OCI-LY3 (cell line): ENCODE measurements around the gene GPR62.

Experiments
- EZH2phosphoT487 ChIP-seq: fragments of 200-600 bp; shearing (Covaris generic); IDR thresholded peaks from 2 replicates; pipeline ENCODE4 v1.6.1; 2018; ENCODE audit warnings: antibody characterized with exemption, mixed run types, low read depth
- TF ChIP-seq, protein P1 (sequence below): fragments of 200-600, 300-600 bp; sonication (generic); IDR thresholded peaks from 2 replicates; pipeline ENCODE4 v1.5.1; 2014; ENCODE audit warnings: antibody characterized with exemption, low read length, low read depth

DNA sequence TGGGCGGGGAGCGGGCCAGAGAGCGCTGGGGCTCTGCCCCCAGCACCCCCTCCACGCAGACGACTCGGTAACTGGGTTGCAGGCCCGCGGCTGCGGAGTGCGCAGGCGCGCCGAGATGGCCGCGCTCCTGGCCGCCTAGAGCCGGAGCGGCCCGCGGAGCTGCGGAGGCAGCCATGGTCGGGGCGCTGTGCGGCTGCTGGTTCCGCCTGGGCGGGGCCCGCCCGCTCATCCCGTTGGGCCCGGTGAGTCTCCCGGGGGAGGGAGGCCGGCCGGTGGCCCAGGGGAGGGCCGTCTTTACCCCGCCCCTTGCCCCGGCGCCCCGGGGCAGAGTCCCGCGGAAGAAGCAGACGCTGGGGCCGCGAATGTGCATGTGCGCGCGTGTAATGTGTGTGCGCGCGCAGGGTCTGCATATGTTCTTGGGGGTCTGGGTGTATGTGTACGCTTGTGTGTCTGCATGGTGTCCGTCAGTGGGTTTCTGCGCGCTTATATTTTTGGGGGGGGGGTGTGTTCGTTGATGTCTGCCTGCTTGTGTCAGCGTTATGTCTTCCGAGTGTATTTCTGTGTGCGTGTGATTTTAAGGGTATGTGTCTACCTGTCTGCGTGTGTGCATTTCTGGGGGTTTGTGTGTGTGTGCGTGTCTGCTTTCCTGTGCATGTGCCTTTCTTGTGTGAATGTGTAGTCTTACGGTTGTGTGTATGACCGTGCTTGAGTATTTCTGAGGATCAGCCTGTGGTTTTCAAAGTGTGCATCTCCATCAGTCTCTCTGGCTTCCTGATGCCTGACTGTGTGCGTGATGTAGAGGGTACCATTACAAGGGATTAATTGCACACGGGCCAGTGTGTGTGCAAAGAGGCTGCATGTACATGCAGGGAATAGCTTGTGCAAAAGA, 20.0 kb downstream of the GPR62 start, which contains the start of gene ABHD14A:
- TF ChIP-seq EZH2phosphoT487 = no peak
- TF ChIP-seq, protein P1, sequence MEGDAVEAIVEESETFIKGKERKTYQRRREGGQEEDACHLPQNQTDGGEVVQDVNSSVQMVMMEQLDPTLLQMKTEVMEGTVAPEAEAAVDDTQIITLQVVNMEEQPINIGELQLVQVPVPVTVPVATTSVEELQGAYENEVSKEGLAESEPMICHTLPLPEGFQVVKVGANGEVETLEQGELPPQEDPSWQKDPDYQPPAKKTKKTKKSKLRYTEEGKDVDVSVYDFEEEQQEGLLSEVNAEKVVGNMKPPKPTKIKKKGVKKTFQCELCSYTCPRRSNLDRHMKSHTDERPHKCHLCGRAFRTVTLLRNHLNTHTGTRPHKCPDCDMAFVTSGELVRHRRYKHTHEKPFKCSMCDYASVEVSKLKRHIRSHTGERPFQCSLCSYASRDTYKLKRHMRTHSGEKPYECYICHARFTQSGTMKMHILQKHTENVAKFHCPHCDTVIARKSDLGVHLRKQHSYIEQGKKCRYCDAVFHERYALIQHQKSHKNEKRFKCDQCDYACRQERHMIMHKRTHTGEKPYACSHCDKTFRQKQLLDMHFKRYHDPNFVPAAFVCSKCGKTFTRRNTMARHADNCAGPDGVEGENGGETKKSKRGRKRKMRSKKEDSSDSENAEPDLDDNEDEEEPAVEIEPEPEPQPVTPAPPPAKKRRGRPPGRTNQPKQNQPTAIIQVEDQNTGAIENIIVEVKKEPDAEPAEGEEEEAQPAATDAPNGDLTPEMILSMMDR = no peak
